GM13977 (cell line): Measurements from ENCODE around the gene COL15A1.

Source experiments
- DNase-seq: peaks from one replicate; pipeline ENCODE4 v3.0.0; 2012; ENCODE audit warnings: low spot score
- CTCF ChIP-seq: IDR thresholded peaks from 2 replicates; pipeline ENCODE4 v1.5.1; 2012; ENCODE audit warnings: mild to moderate bottlenecking, control low read depth; ENCODE audit not compliant: insufficient read depth; ENCODE audit errors: extremely low read depth, missing control alignments
- in situ Hi-C: fragments of 300-500 bp; cut with MboI; formaldehyde crosslinking; loops from one replicate; pipeline ENCODE4 v1.12.0; 2022; ENCODE audit warnings: low sequenced_read_pairs, low pct_unique_long_range_greater_than_20kb, mixed read lengths, inconsistent platforms; ENCODE audit not compliant: unreplicated experiment

Gene COL15A1

GRCh38 chr9:98974554-98974953, 30.8 kb downstream of the COL15A1 start:
- TF ChIP-seq CTCF, result no peak
- no peak for DNase-seq
- in situ Hi-C loops, result no loop called here

DNA sequence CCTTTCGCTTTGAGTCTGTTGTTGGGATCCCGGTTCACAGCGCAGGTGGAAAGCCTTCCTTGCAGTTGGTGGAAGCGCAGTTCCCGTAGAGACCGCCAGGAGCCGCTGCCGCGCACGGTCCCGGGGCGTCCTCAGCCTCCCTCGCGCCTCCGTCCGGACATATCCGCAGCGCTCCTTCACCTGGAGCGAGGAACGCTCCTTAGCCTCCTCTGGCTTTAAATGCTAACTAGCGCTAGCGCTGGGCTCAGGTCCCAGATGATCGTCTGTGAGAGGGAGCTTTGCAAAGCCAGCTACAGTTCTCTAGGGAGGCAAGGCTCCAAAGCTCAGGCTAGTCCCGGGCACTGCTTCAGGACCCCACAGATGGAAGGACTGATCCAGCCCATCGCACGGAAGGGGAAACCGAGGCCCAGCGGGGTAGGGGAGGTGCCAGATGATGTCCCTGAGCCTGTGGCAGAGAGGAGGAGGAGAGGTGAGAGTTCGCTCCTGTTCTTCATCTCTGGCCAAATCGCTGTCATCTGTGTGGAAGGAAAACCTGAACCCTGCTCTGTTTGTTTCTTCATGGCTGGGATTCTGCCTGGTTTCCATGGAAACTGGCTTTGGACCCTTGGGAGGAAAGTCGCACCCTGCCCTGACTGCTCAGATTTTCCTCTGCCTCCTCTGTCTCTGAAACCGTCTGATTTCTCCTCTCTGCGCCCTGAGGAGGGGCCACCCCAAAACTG, 31.4 kb downstream of the COL15A1 start:
- DNase-seq, result peak; percentile 86
- in situ Hi-C loops, result no loop called here
- TF ChIP-seq CTCF, result peak; percentile 99

- in situ Hi-C loops, result no loop called here
- no peak for DNase-seq
- no peak for TF ChIP-seq CTCF
Measured at GRCh38 chr9:98975838-98976237, 32.1 kb downstream of the COL15A1 start.

DNA sequence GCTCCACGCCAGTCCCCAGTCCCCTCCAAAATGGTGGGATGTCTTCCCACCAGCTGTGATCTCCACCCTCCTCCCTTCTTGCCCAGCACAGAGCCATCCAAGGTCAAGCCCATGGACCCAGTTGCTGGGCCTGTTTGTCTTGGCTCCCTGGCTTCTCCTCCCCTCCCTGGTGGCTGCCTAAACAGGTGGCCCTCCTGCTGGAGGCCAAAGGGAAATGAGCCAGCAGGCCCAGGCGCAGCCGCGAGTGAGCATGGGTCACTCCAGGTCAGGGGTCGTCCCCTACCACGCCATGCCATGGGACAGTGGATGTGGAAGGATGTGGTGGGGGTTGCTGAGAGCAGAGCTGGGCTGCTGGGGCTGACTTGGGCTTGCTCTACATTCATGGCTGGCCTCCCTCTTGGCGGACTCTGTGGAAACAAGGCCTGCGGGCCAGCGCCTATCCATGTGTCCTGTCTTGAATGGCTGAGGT, 33.6 kb downstream of the COL15A1 start:
- TF ChIP-seq CTCF, result no peak
- DNase-seq, result no peak
- in situ Hi-C loops, result no loop called here

DNA sequence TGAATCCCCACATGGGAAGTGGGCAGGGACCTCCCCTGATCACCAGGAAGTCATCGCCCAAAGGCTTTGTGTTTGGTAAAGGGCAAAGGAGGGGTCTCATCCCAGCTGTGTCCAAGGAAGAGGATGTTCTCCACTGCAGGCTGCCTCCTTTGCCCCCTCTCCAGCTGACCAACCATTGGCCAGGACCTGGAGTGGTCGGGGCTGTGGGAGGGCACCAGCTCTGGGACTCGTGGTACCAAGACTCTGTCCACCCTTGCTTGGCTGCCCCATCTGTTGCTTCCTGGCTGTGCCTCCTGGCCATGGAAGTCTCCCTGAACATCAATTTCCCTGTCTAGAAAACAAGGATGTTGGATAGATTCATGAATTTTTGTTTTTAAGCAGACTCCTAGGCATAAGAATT, 34.1 kb downstream of the COL15A1 start:
- no peak for TF ChIP-seq CTCF
- no peak for DNase-seq
- in situ Hi-C loops, result no loop called here

DNA sequence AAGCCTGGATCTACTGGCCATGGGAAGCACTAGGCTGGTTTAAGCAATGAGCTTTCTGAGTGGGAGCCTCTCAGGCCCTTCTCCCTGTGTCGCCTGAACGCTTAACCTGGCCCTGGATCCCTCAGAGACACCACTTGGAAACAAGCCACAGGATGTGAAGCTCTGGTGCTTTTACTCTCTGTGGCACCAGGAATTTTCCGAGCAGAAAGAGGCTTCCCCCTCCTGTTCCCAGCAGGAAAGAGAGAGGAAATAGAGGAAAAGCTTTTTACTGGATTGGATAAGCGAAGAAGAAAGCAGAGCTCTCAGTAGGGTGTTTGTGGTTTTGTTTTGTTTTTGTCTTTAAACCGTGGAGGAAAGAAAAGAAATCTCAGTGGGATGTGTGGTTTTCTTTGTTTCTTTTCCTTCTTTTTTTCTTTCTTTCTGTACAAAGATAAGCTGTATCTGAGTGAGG, 34.5 kb downstream of the COL15A1 start:
- in situ Hi-C loops, result no loop called here
- TF ChIP-seq CTCF, result no peak
- no peak for DNase-seq
